ENCODE data around the gene TMEM80. TPM values are rescaled to one million over a fixed set of nuclear protein-coding genes. Genes with fewer than 3 reads are reported as not detected.
"Not testable (repeated sequence)": the region's sequence is repeated elsewhere in the genome, so short reads cannot be mapped to it uniquely, and the experiment has no call there.

The TMEM80 gene
- polyA plus RNA-seq: 36.1 TPM
- long read RNA-seq, donor 1: 0 reads
- long read RNA-seq, donor 2: 0 reads
- long read RNA-seq, donor 3: 0 reads
- long read RNA-seq, donor 4: 0 reads
- long read RNA-seq, donor 5: 0 reads
- long read RNA-seq, donor 6, partial matches to known transcripts: 0 of 1 reads
- long read RNA-seq, donor 6, other reads (novel, unspliced or antisense): 0 of 1 reads
- long read RNA-seq, donor 7: 0 reads
- long read RNA-seq, donor 8: 0 reads
- long read RNA-seq, donor 9, partial matches to known transcripts: 5 of 5 reads
- long read RNA-seq, donor 9, other reads (novel, unspliced or antisense): 0 of 5 reads
- long read RNA-seq, donor 10, partial matches to known transcripts: 0 of 5 reads
- long read RNA-seq, donor 10, other reads (novel, unspliced or antisense): 5 of 5 reads
- long read RNA-seq, donor 11: 0 reads

- Histone ChIP-seq H3K4me3 (ENCODE audit: low read length) (peak within 1 kb of the TSS; percentile 57), H3K9me3 (ENCODE audit: control insufficient read depth, low read depth, low read length) (peaks cover 11% of the 10 kb centered on the region), H3K36me3 (ENCODE audit: control insufficient read depth, insufficient read depth, low read length) (peaks cover 4% of the 10 kb centered on the region), H3K27me3 (ENCODE audit: control insufficient read depth, insufficient read depth, low read length) (no peaks in the 10 kb centered on the region), H3K27ac (ENCODE audit: low read length) (peak within 1 kb of the TSS; percentile 86), H3K4me1 (ENCODE audit: control insufficient read depth, insufficient read depth, low read length) (peaks cover 23% of the 10 kb centered on the region)
- no CpG with 5 or more reads among the region's 101 CpGs for WGBS (ENCODE audit: insufficient coverage, low lambda C conversion rate)
- peak; percentile 99 for DNase-seq
Measured at GRCh38 chr11:695538-696248, at the start of gene TMEM80. TSS of gene TMEM80 (plus strand) at chr11:695816. CDS start at chr11:695828, 12 bp downstream.

GRCh38 chr11:646214-646613, 49.4 kb upstream of the TMEM80 start:
- WGBS (ENCODE audit: insufficient coverage, low lambda C conversion rate): no CpG with 5 or more reads among the region's 14 CpGs
- H3K27me3 ChIP-seq (ENCODE audit: control insufficient read depth, insufficient read depth, low read length): no peaks in the 10 kb centered on the region
- no peak overlapping the region for H3K4me3 ChIP-seq (ENCODE audit: low read length)
- peaks cover 31% of the 10 kb centered on the region for H3K36me3 ChIP-seq (ENCODE audit: control insufficient read depth, insufficient read depth, low read length)
- H3K9me3 ChIP-seq (ENCODE audit: control insufficient read depth, low read depth, low read length): no peaks in the 10 kb centered on the region
- H3K4me1 ChIP-seq (ENCODE audit: control insufficient read depth, insufficient read depth, low read length): peaks cover 7% of the 10 kb centered on the region
- no peak for DNase-seq
- H3K27ac ChIP-seq (ENCODE audit: low read length): no peak overlapping the region

GRCh38 chr11:647672-648158, 47.9 kb upstream of the TMEM80 start:
- 17% methylated on average over 1 of the region's 14 CpGs for WGBS (ENCODE audit: insufficient coverage, low lambda C conversion rate)
- H3K4me1 ChIP-seq (ENCODE audit: control insufficient read depth, insufficient read depth, low read length); H3K27me3 ChIP-seq (ENCODE audit: control insufficient read depth, insufficient read depth, low read length); H3K4me3 ChIP-seq (ENCODE audit: low read length); H3K27ac ChIP-seq (ENCODE audit: low read length); H3K9me3 ChIP-seq (ENCODE audit: control insufficient read depth, low read depth, low read length): not testable (repeated sequence)
- H3K36me3 ChIP-seq (ENCODE audit: control insufficient read depth, insufficient read depth, low read length): peaks cover 27% of the 10 kb centered on the region
- peak; percentile 76 to 83 for DNase-seq

- WGBS (ENCODE audit: insufficient coverage, low lambda C conversion rate): 100% methylated on average over 2 of the region's 10 CpGs
- Histone ChIP-seq H3K27me3 (ENCODE audit: control insufficient read depth, insufficient read depth, low read length) (no peaks in the 10 kb centered on the region), H3K27ac (ENCODE audit: low read length) (no peak overlapping the region), H3K36me3 (ENCODE audit: control insufficient read depth, insufficient read depth, low read length) (peaks cover 19% of the 10 kb centered on the region), H3K4me1 (ENCODE audit: control insufficient read depth, insufficient read depth, low read length) (peaks cover 20% of the 10 kb centered on the region), H3K4me3 (ENCODE audit: low read length) (no peak overlapping the region), H3K9me3 (ENCODE audit: control insufficient read depth, low read depth, low read length) (no peaks in the 10 kb centered on the region)
- no peak for DNase-seq
Measured at GRCh38 chr11:650482-650881, 45.1 kb upstream of the TMEM80 start.

GRCh38 chr11:653136-653535, 42.5 kb upstream of the TMEM80 start:
- H3K27ac ChIP-seq (ENCODE audit: low read length); H3K4me3 ChIP-seq (ENCODE audit: low read length); DNase-seq; H3K9me3 ChIP-seq (ENCODE audit: control insufficient read depth, low read depth, low read length); H3K27me3 ChIP-seq (ENCODE audit: control insufficient read depth, insufficient read depth, low read length): not testable (repeated sequence)
- no CpG with 5 or more reads among the region's 14 CpGs for WGBS (ENCODE audit: insufficient coverage, low lambda C conversion rate)
- H3K4me1 ChIP-seq (ENCODE audit: control insufficient read depth, insufficient read depth, low read length): peaks cover 32% of the 10 kb centered on the region
- H3K36me3 ChIP-seq (ENCODE audit: control insufficient read depth, insufficient read depth, low read length): peaks cover 18% of the 10 kb centered on the region

- Histone ChIP-seq H3K27me3 (ENCODE audit: control insufficient read depth, insufficient read depth, low read length) (no peaks in the 10 kb centered on the region), H3K4me1 (ENCODE audit: control insufficient read depth, insufficient read depth, low read length) (peaks cover 38% of the 10 kb centered on the region), H3K9me3 (ENCODE audit: control insufficient read depth, low read depth, low read length) (no peaks in the 10 kb centered on the region), H3K36me3 (ENCODE audit: control insufficient read depth, insufficient read depth, low read length) (peaks cover 23% of the 10 kb centered on the region), H3K27ac (ENCODE audit: low read length) (no peak overlapping the region), H3K4me3 (ENCODE audit: low read length) (no peak overlapping the region)
- DNase-seq: no peak
- WGBS (ENCODE audit: insufficient coverage, low lambda C conversion rate): no CpG with 5 or more reads among the region's 15 CpGs
Measured at GRCh38 chr11:653837-654236, 41.8 kb upstream of the TMEM80 start.

GRCh38 chr11:654444-654843, 41.2 kb upstream of the TMEM80 start:
- DNase-seq: peak in 1 of 2 donors; percentile 46
- H3K27ac ChIP-seq (ENCODE audit: low read length); H3K4me3 ChIP-seq (ENCODE audit: low read length); H3K9me3 ChIP-seq (ENCODE audit: control insufficient read depth, low read depth, low read length); H3K27me3 ChIP-seq (ENCODE audit: control insufficient read depth, insufficient read depth, low read length): not testable (repeated sequence)
- H3K4me1 ChIP-seq (ENCODE audit: control insufficient read depth, insufficient read depth, low read length): peaks cover 38% of the 10 kb centered on the region
- no CpG with 5 or more reads among the region's 12 CpGs for WGBS (ENCODE audit: insufficient coverage, low lambda C conversion rate)
- H3K36me3 ChIP-seq (ENCODE audit: control insufficient read depth, insufficient read depth, low read length): peaks cover 27% of the 10 kb centered on the region

- H3K27me3 ChIP-seq (ENCODE audit: control insufficient read depth, insufficient read depth, low read length): no peaks in the 10 kb centered on the region
- H3K27ac ChIP-seq (ENCODE audit: low read length): no peak overlapping the region
- DNase-seq: peak; percentile 55 to 81
- H3K36me3 ChIP-seq (ENCODE audit: control insufficient read depth, insufficient read depth, low read length): peaks cover 32% of the 10 kb centered on the region
- peaks cover 38% of the 10 kb centered on the region for H3K4me1 ChIP-seq (ENCODE audit: control insufficient read depth, insufficient read depth, low read length)
- H3K9me3 ChIP-seq (ENCODE audit: control insufficient read depth, low read depth, low read length): no peaks in the 10 kb centered on the region
- H3K4me3 ChIP-seq (ENCODE audit: low read length): no peak overlapping the region
- no CpG with 5 or more reads among the region's 30 CpGs for WGBS (ENCODE audit: insufficient coverage, low lambda C conversion rate)
Measured at GRCh38 chr11:655036-655726, 40.4 kb upstream of the TMEM80 start.

- H3K9me3 ChIP-seq (ENCODE audit: control insufficient read depth, low read depth, low read length): no peaks in the 10 kb centered on the region
- H3K4me1 ChIP-seq (ENCODE audit: control insufficient read depth, insufficient read depth, low read length): peaks cover 38% of the 10 kb centered on the region
- no peaks in the 10 kb centered on the region for H3K27me3 ChIP-seq (ENCODE audit: control insufficient read depth, insufficient read depth, low read length)
- no peak for DNase-seq
- WGBS (ENCODE audit: insufficient coverage, low lambda C conversion rate): no CpG with 5 or more reads among the region's 14 CpGs
- peaks cover 30% of the 10 kb centered on the region for H3K36me3 ChIP-seq (ENCODE audit: control insufficient read depth, insufficient read depth, low read length)
- no peak overlapping the region for H3K4me3 ChIP-seq (ENCODE audit: low read length)
- no peak overlapping the region for H3K27ac ChIP-seq (ENCODE audit: low read length)
Measured at GRCh38 chr11:656426-656825, 39.2 kb upstream of the TMEM80 start.

GRCh38 chr11:656866-657265, 38.8 kb upstream of the TMEM80 start:
- no peak for DNase-seq
- Histone ChIP-seq H3K4me1 (ENCODE audit: control insufficient read depth, insufficient read depth, low read length) (peaks cover 38% of the 10 kb centered on the region), H3K9me3 (ENCODE audit: control insufficient read depth, low read depth, low read length) (no peaks in the 10 kb centered on the region), H3K27me3 (ENCODE audit: control insufficient read depth, insufficient read depth, low read length) (no peaks in the 10 kb centered on the region), H3K4me3 (ENCODE audit: low read length) (no peak overlapping the region), H3K36me3 (ENCODE audit: control insufficient read depth, insufficient read depth, low read length) (peaks cover 30% of the 10 kb centered on the region), H3K27ac (ENCODE audit: low read length) (no peak overlapping the region)
- no CpG with 5 or more reads among the region's 7 CpGs for WGBS (ENCODE audit: insufficient coverage, low lambda C conversion rate)

All from large intestine (tissue), 12 donors.